SJCRH30 (cell line): Measurements from ENCODE around the gene PNPLA8. TPM values are rescaled to one million over a fixed set of nuclear protein-coding genes. Genes with fewer than 3 reads are reported as not detected.
"Not testable (repeated sequence)": the region's sequence is repeated elsewhere in the genome, so short reads cannot be mapped to it uniquely, and the experiment has no call there.

Experiments
- DNase-seq, 2 experiments: peaks; one replicate each; pipeline ENCODE4 v3.0.0-alpha.2; 2015 to 2020
- H3K27ac ChIP-seq: fragments of 250-450 bp; sonication (Bioruptor Pico); 2 replicates; pipeline ENCODE4 v1.5.1; 2020; ENCODE audit warnings: mild to moderate bottlenecking, moderate library complexity
- H3K27me3 ChIP-seq: fragments of 250-450 bp; sonication (Bioruptor Pico); 2 replicates; pipeline ENCODE4 v1.5.1; 2020; ENCODE audit warnings: mild to moderate bottlenecking, moderate library complexity
- H3K36me3 ChIP-seq: fragments of 250-450 bp; sonication (Bioruptor Pico); 2 replicates; pipeline ENCODE4 v1.5.1; 2020; ENCODE audit warnings: mild to moderate bottlenecking, moderate library complexity
- H3K4me1 ChIP-seq: fragments of 250-450 bp; sonication (Bioruptor Pico); 2 replicates; pipeline ENCODE4 v1.5.1; 2020; ENCODE audit warnings: mild to moderate bottlenecking, moderate library complexity
- H3K4me3 ChIP-seq: fragments of 250-450 bp; sonication (Bioruptor Pico); 2 replicates; pipeline ENCODE4 v1.5.1; 2020; ENCODE audit warnings: mild to moderate bottlenecking, moderate library complexity
- H3K9me3 ChIP-seq: fragments of 250-450 bp; sonication (Bioruptor Pico); replicated peaks from 2 replicates; pipeline ENCODE4 v1.5.1; 2020; ENCODE audit warnings: mild to moderate bottlenecking, moderate library complexity
- total RNA-seq: library from RNA; depleted of rRNA; stranded (reverse); fragments of >200 nt; shearing (Covaris generic); gene quantifications from 2 replicates; pipeline ENCODE4 v1.2.3, GENCODE V29; 2014

The PNPLA8 gene
- total RNA-seq, 1 experiment from 2014 or later = 27.9 TPM

DNA sequence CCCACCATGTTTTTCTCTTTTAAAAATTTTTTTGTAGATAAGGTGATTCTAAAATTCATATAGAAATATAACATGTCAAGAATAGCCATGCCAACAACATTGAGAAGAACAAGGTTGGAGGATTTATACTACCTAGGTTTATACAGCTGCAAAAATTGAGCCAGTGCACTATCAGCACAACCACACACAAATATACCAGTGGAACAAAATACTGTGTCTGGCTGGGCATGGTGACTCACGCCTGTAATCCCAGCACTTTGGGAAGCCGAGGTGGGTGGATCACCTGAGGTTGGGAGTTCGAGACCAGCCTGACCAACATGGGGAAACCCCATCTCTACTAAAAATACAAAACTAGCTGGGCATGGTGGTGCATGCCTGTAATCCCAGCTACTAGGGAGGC, 21.4 kb downstream of the PNPLA8 start:
- not testable (repeated sequence) for H3K27ac ChIP-seq, H3K27me3 ChIP-seq, H3K9me3 ChIP-seq, DNase-seq, H3K4me1 ChIP-seq, H3K4me3 ChIP-seq
- peaks cover 11% of the 10 kb centered on the region for H3K36me3 ChIP-seq

DNA sequence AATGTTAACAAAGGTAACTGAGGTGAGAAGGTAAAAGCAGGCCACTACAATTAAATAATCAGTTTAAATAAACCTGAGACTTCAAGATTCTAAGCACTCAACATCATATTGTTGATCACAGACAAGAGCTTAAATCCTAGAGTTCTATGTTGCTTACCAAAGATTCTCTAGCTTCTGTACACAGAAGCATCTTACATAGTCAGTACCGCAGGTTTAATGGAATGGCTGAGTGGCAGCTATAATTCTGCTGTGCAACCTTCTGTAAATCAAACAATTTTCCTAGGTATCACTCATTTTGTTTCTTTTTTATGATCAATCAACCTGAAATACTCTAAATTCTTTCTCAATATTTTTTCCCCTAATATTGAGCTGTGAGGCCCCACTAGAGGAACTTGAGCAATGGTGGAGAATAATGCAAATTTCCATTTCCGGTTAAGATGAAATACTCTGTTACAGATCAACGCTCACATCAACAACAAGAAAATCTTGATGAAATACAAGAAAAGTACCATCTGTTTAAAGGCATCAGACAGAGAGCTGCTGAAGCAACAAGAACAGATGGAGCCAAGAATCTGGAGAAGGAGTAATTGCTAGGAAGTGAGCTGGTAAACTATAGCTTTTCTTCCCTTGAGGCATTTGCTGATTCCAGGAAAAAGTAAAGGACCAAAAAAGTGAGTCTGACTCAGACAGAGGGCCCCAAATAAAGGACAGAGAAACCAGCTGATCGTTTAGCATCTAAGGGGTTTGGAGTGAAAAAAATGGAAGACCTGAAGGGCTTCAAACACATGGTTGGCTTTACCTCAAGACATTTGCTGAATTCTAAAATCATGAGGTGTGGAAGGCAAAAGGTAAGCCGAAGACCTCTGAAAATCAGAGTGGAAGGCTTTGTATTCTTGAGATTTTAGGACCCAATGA, 22.6 kb downstream of the PNPLA8 start:
- no peak overlapping the region for H3K27ac ChIP-seq
- H3K4me1 ChIP-seq = peaks cover 8% of the 10 kb centered on the region; the same call in 1 of the 2 replicates
- peak in 1 of 2 experiments; percentile 48 for DNase-seq
- peaks cover 11% of the 10 kb centered on the region for H3K36me3 ChIP-seq
- H3K4me3 ChIP-seq = no peak overlapping the region
- H3K9me3 ChIP-seq = no peaks in the 10 kb centered on the region
- no peaks in the 10 kb centered on the region for H3K27me3 ChIP-seq

DNA sequence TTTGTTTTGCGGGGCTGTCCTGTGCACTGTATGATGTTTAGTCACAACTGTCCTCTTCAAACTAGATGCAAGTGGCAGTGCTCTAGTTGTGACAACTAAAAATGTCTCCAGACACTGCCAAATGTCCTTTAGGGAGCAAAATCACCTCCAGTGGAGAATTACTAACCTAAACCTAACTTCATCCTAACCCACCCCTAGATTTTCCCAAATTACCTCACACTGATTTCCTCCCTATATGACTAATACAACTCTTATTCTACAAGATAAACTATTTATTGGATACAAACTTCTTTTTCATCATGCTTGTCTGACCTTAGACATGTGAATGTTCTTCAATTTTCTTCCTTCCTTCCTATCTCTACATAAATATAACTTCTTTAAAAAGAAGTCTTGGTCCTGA, 26.4 kb downstream of the PNPLA8 start:
- H3K9me3 ChIP-seq = no peaks in the 10 kb centered on the region
- H3K4me1 ChIP-seq = peaks cover 8% of the 10 kb centered on the region; the same call in 1 of the 2 replicates
- H3K4me3 ChIP-seq = no peak overlapping the region
- DNase-seq = no peak
- no peaks in the 10 kb centered on the region for H3K27me3 ChIP-seq
- H3K27ac ChIP-seq = peak overlapping the region; percentile 30; the same call in 1 of the 2 replicates
- H3K36me3 ChIP-seq = peaks cover 18% of the 10 kb centered on the region

DNA sequence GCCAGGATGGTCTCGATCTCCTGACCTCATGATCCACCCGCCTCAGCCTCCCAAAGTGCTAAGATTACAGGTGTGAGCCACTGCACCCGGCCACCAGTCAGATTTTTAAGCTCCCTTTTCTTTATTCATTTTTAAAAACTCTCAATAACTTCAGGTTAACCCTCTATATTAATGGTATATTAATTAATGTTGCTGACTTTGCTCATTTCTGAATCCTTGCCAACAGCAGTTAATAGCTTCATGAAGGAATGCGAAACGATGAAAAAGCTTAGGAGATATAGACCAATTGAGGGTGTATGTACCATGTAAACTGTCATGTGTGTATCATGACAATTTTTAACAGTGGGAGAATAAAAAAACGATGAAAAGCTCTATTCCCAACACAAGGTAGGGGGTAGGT, 27.5 kb downstream of the PNPLA8 start:
- Histone ChIP-seq H3K27ac (no peak overlapping the region), H3K9me3 (no peaks in the 10 kb centered on the region)
- no peak for DNase-seq

GRCh38 chr7:108497082-108497725, 28.7 kb downstream of the PNPLA8 start:
- peak; percentile 51 to 81 for DNase-seq

More for the DNA sequence above, 27.5 kb downstream of the PNPLA8 start:
- H3K36me3 ChIP-seq = peaks cover 18% of the 10 kb centered on the region
- H3K27me3 ChIP-seq = no peaks in the 10 kb centered on the region
- peaks cover 5% of the 10 kb centered on the region; the same call in 1 of the 2 replicates for H3K4me1 ChIP-seq
- no peak overlapping the region for H3K4me3 ChIP-seq

GRCh38 chr7:108492742-108493141, 33.2 kb downstream of the PNPLA8 start:
- peak in 1 of 2 experiments; percentile 10 for DNase-seq
- Histone ChIP-seq H3K4me1 (no peaks in the 10 kb centered on the region), H3K27ac (no peak overlapping the region), H3K27me3 (no peaks in the 10 kb centered on the region), H3K9me3 (no peaks in the 10 kb centered on the region), H3K4me3 (no peak overlapping the region), H3K36me3 (peaks cover 9% of the 10 kb centered on the region; the same call in 1 of the 2 replicates)

More at GRCh38 chr7:108497082-108497725, 28.7 kb downstream of the PNPLA8 start:
- no peak overlapping the region for H3K4me3 ChIP-seq
- H3K27me3 ChIP-seq = no peaks in the 10 kb centered on the region
- no peaks in the 10 kb centered on the region for H3K9me3 ChIP-seq
- no peaks in the 10 kb centered on the region for H3K4me1 ChIP-seq
- peaks cover 18% of the 10 kb centered on the region for H3K36me3 ChIP-seq
- no peak overlapping the region for H3K27ac ChIP-seq

DNA sequence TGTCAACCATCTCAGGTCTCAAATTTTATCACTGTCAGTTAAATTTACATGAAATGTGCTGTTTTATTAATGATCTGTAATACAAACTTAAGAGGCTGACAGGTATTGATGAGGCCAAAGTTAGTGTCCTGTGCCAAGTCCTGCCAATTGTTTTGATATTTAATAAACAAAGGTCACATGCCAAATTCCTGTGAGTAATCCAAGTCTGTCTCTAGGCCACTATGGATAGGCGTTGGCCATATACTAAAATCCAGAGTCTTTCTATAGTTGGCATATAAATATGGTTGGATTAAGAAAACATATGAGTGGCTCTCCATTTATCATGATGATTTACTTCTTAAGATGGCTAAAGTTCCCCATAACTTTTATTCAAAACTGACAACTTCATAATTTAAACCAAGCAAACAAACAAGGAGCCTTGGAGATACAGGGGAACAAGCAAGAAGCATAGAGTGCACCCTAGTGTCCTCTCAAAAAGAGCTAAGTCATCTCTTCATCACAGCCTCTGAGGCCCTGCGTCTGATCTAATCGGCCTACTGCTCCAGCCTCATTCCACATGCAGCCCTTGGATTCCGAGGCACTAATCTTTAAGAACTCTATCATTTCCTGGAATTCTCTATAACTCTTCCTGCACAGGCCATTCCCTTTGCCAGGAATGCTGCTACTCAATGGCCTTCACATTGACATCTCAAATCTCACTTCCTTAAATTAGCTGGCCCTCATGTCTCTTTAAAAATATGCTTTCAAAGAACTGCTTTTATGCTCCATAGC, 37.0 kb downstream of the PNPLA8 start:
- Histone ChIP-seq H3K36me3 (peaks cover 4% of the 10 kb centered on the region; the same call in 1 of the 2 replicates), H3K4me1 (no peaks in the 10 kb centered on the region), H3K27me3 (no peaks in the 10 kb centered on the region), H3K27ac (no peak overlapping the region), H3K9me3 (no peaks in the 10 kb centered on the region), H3K4me3 (no peak overlapping the region)
- DNase-seq = no peak

DNA sequence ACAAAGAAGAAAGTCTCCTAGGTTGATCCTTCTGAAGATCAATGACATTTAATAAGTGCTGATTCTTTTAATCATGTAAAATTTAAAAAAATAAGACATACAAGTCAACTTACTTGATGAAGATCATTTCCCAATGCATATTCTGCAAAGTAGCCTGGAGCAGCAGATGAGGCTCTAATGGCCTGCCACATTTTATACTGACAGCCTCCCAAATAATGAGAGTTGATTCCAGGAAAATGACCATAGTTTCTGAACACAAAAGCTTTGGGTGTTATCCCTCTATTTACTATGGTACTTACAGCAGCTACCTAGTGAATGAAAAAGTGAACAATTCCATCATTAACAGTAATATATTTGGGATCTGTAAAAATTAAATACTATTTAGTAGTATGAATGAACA, 38.3 kb downstream of the PNPLA8 start:
- no peaks in the 10 kb centered on the region for H3K9me3 ChIP-seq
- H3K27me3 ChIP-seq = no peaks in the 10 kb centered on the region
- no peaks in the 10 kb centered on the region for H3K4me1 ChIP-seq
- H3K4me3 ChIP-seq = no peak overlapping the region
- DNase-seq = no peak
- no peak overlapping the region for H3K27ac ChIP-seq
- H3K36me3 ChIP-seq = peaks cover 10% of the 10 kb centered on the region; the same call in 1 of the 2 replicates

DNA sequence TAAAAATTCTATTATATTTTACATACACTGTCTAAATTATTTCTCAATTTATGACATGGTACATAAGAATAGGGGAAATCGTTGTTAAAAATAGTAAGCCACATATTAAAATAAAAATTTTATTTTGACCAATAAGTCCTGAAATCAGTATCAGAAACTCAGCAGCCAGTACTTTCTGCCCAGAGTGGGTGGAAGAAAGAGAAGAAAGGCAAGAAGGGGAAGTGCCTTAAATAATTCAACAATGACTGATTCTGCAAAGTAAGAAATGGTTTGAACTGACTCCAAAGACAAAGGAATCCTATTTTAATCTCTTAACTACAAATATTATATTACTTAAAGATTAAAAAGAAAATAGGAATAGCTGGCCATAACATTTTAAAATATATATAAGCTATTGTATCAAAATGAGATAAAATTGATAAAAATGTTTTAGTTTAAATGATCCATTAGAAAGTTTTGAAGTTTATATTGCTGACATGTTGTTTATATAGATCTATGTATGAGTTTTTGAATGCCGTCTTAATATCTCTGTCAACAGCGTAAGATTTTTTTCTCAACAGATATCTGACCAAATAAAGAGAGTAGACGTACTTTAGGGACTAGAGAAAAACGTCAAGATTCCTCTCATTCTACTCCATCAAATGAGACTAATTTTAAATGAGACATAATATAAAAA, 39.5 kb downstream of the PNPLA8 start:
- no peak overlapping the region for H3K4me3 ChIP-seq
- no peaks in the 10 kb centered on the region for H3K9me3 ChIP-seq
- DNase-seq = no peak
- H3K27me3 ChIP-seq = no peaks in the 10 kb centered on the region
- H3K36me3 ChIP-seq = peaks cover 10% of the 10 kb centered on the region; the same call in 1 of the 2 replicates
- no peak overlapping the region for H3K27ac ChIP-seq
- no peaks in the 10 kb centered on the region for H3K4me1 ChIP-seq

DNA sequence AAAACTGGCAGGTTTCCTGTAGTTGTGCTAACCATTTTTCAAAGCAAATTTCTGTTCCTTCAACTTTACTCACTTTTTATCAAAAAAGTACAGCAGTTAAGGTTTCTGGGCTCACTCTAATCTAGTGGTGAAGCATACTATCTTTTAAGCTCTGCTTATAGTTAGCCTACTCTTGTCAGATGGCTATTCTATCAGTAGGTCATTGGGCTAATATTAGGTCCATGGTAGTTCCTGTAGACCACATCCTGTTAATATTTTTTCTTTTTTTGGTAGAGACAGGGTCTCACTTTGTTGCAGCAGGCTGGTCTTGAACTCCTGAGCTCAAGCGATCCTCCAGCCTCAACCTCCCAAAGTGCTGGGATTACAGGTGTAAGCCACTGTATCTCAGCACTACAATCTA, 41.8 kb downstream of the PNPLA8 start:
- no peak for DNase-seq
- H3K4me1 ChIP-seq = no peaks in the 10 kb centered on the region
- H3K9me3 ChIP-seq = no peaks in the 10 kb centered on the region
- no peak overlapping the region for H3K4me3 ChIP-seq
- H3K36me3 ChIP-seq = peaks cover 10% of the 10 kb centered on the region; the same call in 1 of the 2 replicates
- no peaks in the 10 kb centered on the region for H3K27me3 ChIP-seq
- no peak overlapping the region for H3K27ac ChIP-seq

DNA sequence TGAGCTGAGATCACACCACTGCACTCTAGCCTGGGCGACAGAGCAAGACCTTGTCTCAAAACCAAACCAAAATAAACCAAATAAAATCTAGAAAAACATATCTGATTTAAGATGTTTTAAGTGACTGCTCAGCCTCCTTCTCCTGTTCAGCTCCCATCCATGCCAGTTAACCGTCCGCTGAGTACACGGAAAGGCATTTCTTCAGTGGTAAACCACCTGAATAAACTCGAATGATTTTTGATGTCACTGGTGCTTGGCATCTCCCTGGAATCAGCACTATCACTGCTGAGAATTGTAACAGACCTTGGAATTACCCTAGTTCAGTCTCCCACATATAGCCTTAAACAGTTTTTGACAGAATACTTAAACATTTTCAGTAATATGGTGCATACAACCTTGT, 45.6 kb downstream of the PNPLA8 start:
- no peak for DNase-seq
- Histone ChIP-seq H3K27me3 (no peaks in the 10 kb centered on the region), H3K27ac (no peak overlapping the region), H3K4me1 (peaks cover 6% of the 10 kb centered on the region; the same call in 1 of the 2 replicates), H3K9me3 (no peaks in the 10 kb centered on the region), H3K36me3 (peaks cover 7% of the 10 kb centered on the region; the same call in 1 of the 2 replicates), H3K4me3 (no peak overlapping the region)

- Histone ChIP-seq H3K4me1 (peaks cover 6% of the 10 kb centered on the region; the same call in 1 of the 2 replicates), H3K27me3 (no peaks in the 10 kb centered on the region), H3K9me3 (no peaks in the 10 kb centered on the region), H3K36me3 (peaks cover 7% of the 10 kb centered on the region; the same call in 1 of the 2 replicates), H3K27ac (no peak overlapping the region), H3K4me3 (no peak overlapping the region)
- no peak for DNase-seq
Measured at GRCh38 chr7:108479751-108480150, 46.2 kb downstream of the PNPLA8 start.

GRCh38 chr7:108479118-108479517, 46.8 kb downstream of the PNPLA8 start:
- DNase-seq = no peak
- H3K9me3 ChIP-seq = no peaks in the 10 kb centered on the region
- peaks cover 7% of the 10 kb centered on the region; the same call in 1 of the 2 replicates for H3K36me3 ChIP-seq
- no peak overlapping the region for H3K27ac ChIP-seq
- peaks cover 6% of the 10 kb centered on the region; the same call in 1 of the 2 replicates for H3K4me1 ChIP-seq
- no peak overlapping the region for H3K4me3 ChIP-seq
- H3K27me3 ChIP-seq = no peaks in the 10 kb centered on the region

DNA sequence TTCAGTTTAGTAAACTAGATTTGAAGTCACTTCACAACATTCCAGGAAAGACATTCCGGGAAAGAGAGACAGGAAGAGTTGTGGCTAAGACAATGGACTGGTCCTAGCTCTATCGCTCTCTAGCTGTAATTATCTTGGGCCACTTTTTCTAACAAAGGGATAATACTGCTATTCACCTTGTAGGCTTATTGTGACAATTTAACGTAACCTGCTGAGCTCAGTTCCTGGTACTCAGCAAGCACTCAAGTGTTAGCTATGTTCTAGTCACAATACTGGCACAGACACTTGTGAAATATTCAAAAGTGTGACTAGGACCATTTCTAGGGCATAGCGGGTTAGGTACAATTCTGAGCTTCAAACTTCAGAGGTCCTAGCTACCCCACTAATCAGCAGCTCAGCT, 57.7 kb downstream of the PNPLA8 start:
- no peaks in the 10 kb centered on the region for H3K36me3 ChIP-seq
- DNase-seq = no peak
- no peaks in the 10 kb centered on the region for H3K4me1 ChIP-seq
- H3K4me3 ChIP-seq = no peak overlapping the region
- H3K9me3 ChIP-seq = no peaks in the 10 kb centered on the region
- no peaks in the 10 kb centered on the region for H3K27me3 ChIP-seq
- H3K27ac ChIP-seq = no peak overlapping the region
